Osteocyte (in vitro differentiated cells): ENCODE data around the gene PRKAA2. TPM values are rescaled to one million over a fixed set of nuclear protein-coding genes. Genes with fewer than 3 reads are reported as not detected.

Experiments used
- DNase-seq: peaks from one replicate; pipeline ENCODE4 v3.0.0; 2021; ENCODE audit warnings: mixed read lengths; ENCODE audit not compliant: unreplicated experiment; ENCODE audit errors: extremely low spot score
- H3K27ac Mint-ChIP-seq: one replicate; pipeline ENCODE4 v1.8.0; 2021; ENCODE audit warnings: mild to moderate bottlenecking, mixed read lengths; ENCODE audit not compliant: unreplicated experiment
- H3K27me3 Mint-ChIP-seq: one replicate; pipeline ENCODE4 v1.8.0; 2021; ENCODE audit warnings: mixed read lengths; ENCODE audit not compliant: unreplicated experiment
- H3K36me3 Mint-ChIP-seq: one replicate; pipeline ENCODE4 v1.8.0; 2021; ENCODE audit warnings: mixed read lengths; ENCODE audit not compliant: unreplicated experiment
- H3K4me1 Mint-ChIP-seq: one replicate; pipeline ENCODE4 v1.8.0; 2021; ENCODE audit warnings: mixed read lengths; ENCODE audit not compliant: unreplicated experiment
- H3K4me3 Mint-ChIP-seq: one replicate; pipeline ENCODE4 v1.8.0; 2021; ENCODE audit warnings: mild to moderate bottlenecking, moderate library complexity, mixed read lengths; ENCODE audit not compliant: unreplicated experiment
- H3K9me3 Mint-ChIP-seq: one replicate; pipeline ENCODE4 v1.8.0; 2021; ENCODE audit warnings: mixed read lengths; ENCODE audit not compliant: unreplicated experiment
- CTCF ChIP-seq: fragments of 200-600 bp; sonication (generic); IDR thresholded peaks from 2 replicates; pipeline ENCODE4 v1.5.0; 2021; ENCODE audit warnings: antibody characterized with exemption, mild to moderate bottlenecking, moderate library complexity
- total RNA-seq: library from RNA; stranded (reverse); gene quantifications from 2 replicates; pipeline ENCODE4 v1.2.1, GENCODE V29; 2021

The PRKAA2 gene
- total RNA-seq, 1 donor from 2014 or later = 2.0 TPM

GRCh38 chr1:56655991-56656613 lies 11.0 kb downstream of the PRKAA2 start:
- Mint-ChIP-seq H3K4me3 (no peak overlapping the region), H3K9me3 (peaks cover 22% of the 10 kb centered on the region), H3K27ac (no peak overlapping the region), H3K27me3 (no peaks in the 10 kb centered on the region), H3K36me3 (peaks cover 7% of the 10 kb centered on the region), H3K4me1 (peaks cover 10% of the 10 kb centered on the region)
- TF ChIP-seq CTCF = no peak
- DNase-seq = no peak

- Mint-ChIP-seq H3K4me3 (no peak overlapping the region), H3K4me1 (peaks cover 10% of the 10 kb centered on the region), H3K27me3 (no peaks in the 10 kb centered on the region), H3K27ac (no peak overlapping the region), H3K9me3 (peaks cover 22% of the 10 kb centered on the region), H3K36me3 (peaks cover 7% of the 10 kb centered on the region)
- no peak for TF ChIP-seq CTCF
- no peak for DNase-seq
Measured at GRCh38 chr1:56658254-56658653, 13.1 kb downstream of the PRKAA2 start.

- Mint-ChIP-seq H3K4me3 (no peak overlapping the region), H3K27ac (no peak overlapping the region), H3K27me3 (no peaks in the 10 kb centered on the region), H3K9me3 (peaks cover 22% of the 10 kb centered on the region), H3K4me1 (peaks cover 2% of the 10 kb centered on the region), H3K36me3 (peaks cover 7% of the 10 kb centered on the region)
- DNase-seq = no peak
- no peak for TF ChIP-seq CTCF
Measured at GRCh38 chr1:56660293-56660692, 15.2 kb downstream of the PRKAA2 start.

GRCh38 chr1:56663846-56664245 lies 18.7 kb downstream of the PRKAA2 start:
- Mint-ChIP-seq H3K4me3 (no peak overlapping the region), H3K27ac (no peak overlapping the region), H3K9me3 (no peaks in the 10 kb centered on the region), H3K36me3 (no peaks in the 10 kb centered on the region), H3K4me1 (no peaks in the 10 kb centered on the region), H3K27me3 (no peaks in the 10 kb centered on the region)
- TF ChIP-seq CTCF = no peak
- no peak for DNase-seq

GRCh38 chr1:56665384-56665783 lies 20.3 kb downstream of the PRKAA2 start:
- no peak for TF ChIP-seq CTCF
- no peaks in the 10 kb centered on the region for H3K27me3 Mint-ChIP-seq
- H3K36me3 Mint-ChIP-seq = no peaks in the 10 kb centered on the region
- H3K9me3 Mint-ChIP-seq = no peaks in the 10 kb centered on the region
- H3K4me3 Mint-ChIP-seq = no peak overlapping the region
- H3K27ac Mint-ChIP-seq = no peak overlapping the region
- H3K4me1 Mint-ChIP-seq = peaks cover 2% of the 10 kb centered on the region
- DNase-seq = no peak
